ENCODE results near the gene RNF212B.

RNF212B gene

GRCh38 chr14:23299986-23300686, 62.4 kb downstream of the RNF212B start:
- Mint-ChIP-seq H3K4me3 (peak overlapping the region; percentile 95 to 98), H3K9me3 (no peaks in the 10 kb centered on the region), H3K27ac (peak overlapping the region; percentile 97 to 99), H3K27me3 (no peaks in the 10 kb centered on the region), H3K4me1 (peaks cover 52% of the 10 kb centered on the region)
- ATAC-seq (no peak), DNase-seq (no peak)

- Mint-ChIP-seq H3K27me3 (peaks cover 4% of the 10 kb centered on the region), H3K9me3 (no peaks in the 10 kb centered on the region), H3K27ac (peak overlapping the region; percentile 97 to 99), H3K4me1 (peaks cover 45% of the 10 kb centered on the region), H3K4me3 (peak overlapping the region; percentile 95 to 98)
- DNase-seq (peak in 1 of 2 donors; percentile 21), ATAC-seq (no peak)
Measured at GRCh38 chr14:23300687-23301223, 63.0 kb downstream of the RNF212B start.

- peak; percentile 99 to 100 for DNase-seq
- peak overlapping the region; percentile 98 for H3K4me3 Mint-ChIP-seq
- H3K27me3 Mint-ChIP-seq = peaks cover 11% of the 10 kb centered on the region
- H3K9me3 Mint-ChIP-seq = no peaks in the 10 kb centered on the region
- peak overlapping the region; percentile 99 for H3K27ac Mint-ChIP-seq
- peak; percentile 89 for ATAC-seq
- peaks cover 45% of the 10 kb centered on the region for H3K4me1 Mint-ChIP-seq
Measured at GRCh38 chr14:23301288-23301968, 63.7 kb downstream of the RNF212B start.

GRCh38 chr14:23301969-23302289, 64.2 kb downstream of the RNF212B start:
- Mint-ChIP-seq H3K4me3 (peak overlapping the region; percentile 97 to 98), H3K27ac (peak overlapping the region; percentile 99), H3K27me3 (peaks cover 14% of the 10 kb centered on the region), H3K4me1 (peaks cover 47% of the 10 kb centered on the region), H3K9me3 (no peaks in the 10 kb centered on the region)
- ATAC-seq (peak; percentile 51), DNase-seq (no peak)

GRCh38 chr14:23302290-23303225, 64.8 kb downstream of the RNF212B start, which contains the start of gene PPP1R3E:
PPP1R3E (minus strand) TSS chr14:23302859; CDS start chr14:23302576, 283 bp downstream.
- H3K4me1 Mint-ChIP-seq = peaks cover 49% of the 10 kb centered on the region
- DNase-seq (peak; percentile 84 to 91), ATAC-seq (peak; percentile 57)
- H3K9me3 Mint-ChIP-seq = no peaks in the 10 kb centered on the region
- peak within 1 kb of the TSS; percentile 97 to 98 for H3K4me3 Mint-ChIP-seq
- H3K27ac Mint-ChIP-seq = peak within 1 kb of the TSS; percentile 99
- peaks cover 21% of the 10 kb centered on the region for H3K27me3 Mint-ChIP-seq

GRCh38 chr14:23306412-23307145, 68.8 kb downstream of the RNF212B start, which contains the start of gene BCL2L2:
BCL2L2 (plus strand) TSS chr14:23306833; CDS start chr14:23307768, 935 bp downstream.
- H3K9me3 Mint-ChIP-seq = no peaks in the 10 kb centered on the region
- H3K4me1 Mint-ChIP-seq = peaks cover 30% of the 10 kb centered on the region
- no peak for ATAC-seq
- peaks cover 42% of the 10 kb centered on the region for H3K27me3 Mint-ChIP-seq
- DNase-seq = no peak
- H3K27ac Mint-ChIP-seq = peak within 1 kb of the TSS; percentile 22 to 61
- peak within 1 kb of the TSS; percentile 64 to 67 for H3K4me3 Mint-ChIP-seq

GRCh38 chr14:23307146-23307530, 69.4 kb downstream of the RNF212B start:
- ATAC-seq = no peak
- H3K4me1 Mint-ChIP-seq = peaks cover 30% of the 10 kb centered on the region
- no peak for DNase-seq
- H3K9me3 Mint-ChIP-seq = no peaks in the 10 kb centered on the region
- H3K27me3 Mint-ChIP-seq = peaks cover 42% of the 10 kb centered on the region
- H3K27ac Mint-ChIP-seq = peak overlapping the region; percentile 22 to 48
- H3K4me3 Mint-ChIP-seq = peak overlapping the region; percentile 61 to 67

- peaks cover 24% of the 10 kb centered on the region for H3K4me1 Mint-ChIP-seq
- no peak for DNase-seq
- peak overlapping the region; percentile 3 to 61 for H3K27ac Mint-ChIP-seq
- peaks cover 42% of the 10 kb centered on the region for H3K27me3 Mint-ChIP-seq
- H3K9me3 Mint-ChIP-seq = no peaks in the 10 kb centered on the region
- H3K4me3 Mint-ChIP-seq = peak overlapping the region; percentile 32 to 67
- ATAC-seq = no peak
Measured at GRCh38 chr14:23307687-23308644, 70.2 kb downstream of the RNF212B start.

GRCh38 chr14:23308721-23309445, 71.1 kb downstream of the RNF212B start:
- Mint-ChIP-seq H3K27me3 (peaks cover 42% of the 10 kb centered on the region), H3K9me3 (no peaks in the 10 kb centered on the region), H3K4me3 (no peak overlapping the region), H3K27ac (no peak overlapping the region), H3K4me1 (peaks cover 17% of the 10 kb centered on the region)
- ATAC-seq (no peak), DNase-seq (no peak)

- ATAC-seq (no peak), DNase-seq (no peak)
- Mint-ChIP-seq H3K27ac (no peak overlapping the region), H3K27me3 (peaks cover 40% of the 10 kb centered on the region), H3K4me1 (peaks cover 17% of the 10 kb centered on the region), H3K9me3 (no peaks in the 10 kb centered on the region), H3K4me3 (no peak overlapping the region)
Measured at GRCh38 chr14:23310546-23310945, 72.8 kb downstream of the RNF212B start.

- Mint-ChIP-seq H3K4me1 (peaks cover 12% of the 10 kb centered on the region), H3K4me3 (no peak overlapping the region), H3K9me3 (no peaks in the 10 kb centered on the region), H3K27ac (no peak overlapping the region), H3K27me3 (no peaks in the 10 kb centered on the region)
- no peak for DNase-seq
- no peak for ATAC-seq
Measured at GRCh38 chr14:23316300-23316699, 78.6 kb downstream of the RNF212B start.

- Mint-ChIP-seq H3K9me3 (no peaks in the 10 kb centered on the region), H3K27ac (peak overlapping the region; percentile 98 to 99), H3K4me3 (peak overlapping the region; percentile 89 to 97), H3K27me3 (no peaks in the 10 kb centered on the region), H3K4me1 (peaks cover 39% of the 10 kb centered on the region)
- DNase-seq (no peak), ATAC-seq (no peak)
Measured at GRCh38 chr14:23319746-23320583, 82.2 kb downstream of the RNF212B start.

Measured in stimulated activated naive CD8-positive, alpha-beta T cell treated with anti-CD3 and anti-CD28 coated beads, Interleukin-15, amount 100 ng/mL, for 72 hours (primary cell).